ENCODE data around the gene CRHR1.

DNA sequence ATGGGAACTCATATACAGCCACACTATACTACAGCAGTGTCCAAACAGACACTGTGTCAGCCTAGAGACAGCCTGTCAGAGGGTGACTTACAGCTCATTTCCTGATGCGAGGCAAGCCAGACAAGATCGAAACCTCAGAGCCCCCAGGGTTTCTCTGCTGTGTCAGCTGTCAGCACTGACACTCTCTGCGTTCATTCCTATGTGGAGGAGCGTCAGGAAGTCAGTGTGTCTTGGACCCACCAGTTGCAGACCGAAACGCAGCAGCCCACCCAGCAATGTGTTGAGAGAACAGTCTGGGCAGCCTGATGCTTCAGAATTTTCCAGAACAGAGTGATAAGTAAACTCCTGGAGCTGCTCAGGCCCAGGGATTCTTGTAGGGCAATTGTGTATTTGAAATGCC lies 89.6 kb downstream of the CRHR1 start:
- no peak for TF ChIP-seq EZH2 (IDR thresholded peaks at IDR 0.05; ENCODE audit: insufficient read depth, poor library complexity, severe bottlenecking)
- no peak for TF ChIP-seq EZH2phosphoT487 (IDR thresholded peaks at IDR 0.05; ENCODE audit: insufficient read depth, low read depth)

Measured in GM23248 (cell line).